HEK293 (cell line): ENCODE data around the gene PWWP2B.

ENCODE experiments used
- CTCF ChIP-seq: fragments of 450-650 bp; formaldehyde crosslinking; IDR thresholded peaks from 2 replicates; pipeline ENCODE4 v1.5.1; 2016; ENCODE audit warnings: missing biosample characterization, missing genetic modification characterization
- MEIS1 ChIP-seq: sonication (generic); formaldehyde crosslinking; IDR thresholded peaks from 2 replicates; pipeline ENCODE4 v1.8.1; 2022; ENCODE audit warnings: missing genetic modification reagents, mild to moderate bottlenecking, borderline replicate concordance
- ZNF114 ChIP-seq: fragments of 450-650 bp; formaldehyde crosslinking; IDR thresholded peaks from 2 replicates; pipeline ENCODE4 v1.5.0; 2017; ENCODE audit warnings: missing biosample characterization, missing genetic modification characterization
- ZNF24 ChIP-seq: fragments of 450-650 bp; formaldehyde crosslinking; IDR thresholded peaks from 2 replicates; pipeline ENCODE4 v1.5.1; 2016; ENCODE audit warnings: missing biosample characterization, missing genetic modification characterization
- ZNF621 ChIP-seq: fragments of 450-650 bp; formaldehyde crosslinking; IDR thresholded peaks from 2 replicates; pipeline ENCODE4 v1.5.1; 2017; ENCODE audit warnings: missing biosample characterization, missing genetic modification characterization
- ZNF629 ChIP-seq: fragments of 450-650 bp; formaldehyde crosslinking; IDR thresholded peaks from 2 replicates; pipeline ENCODE4 v1.5.1; 2017; ENCODE audit warnings: missing biosample characterization, missing genetic modification characterization
- ZNF768 ChIP-seq: fragments of 450-650 bp; formaldehyde crosslinking; IDR thresholded peaks from 2 replicates; pipeline ENCODE4 v1.5.1; 2018; ENCODE audit warnings: missing biosample characterization, mild to moderate bottlenecking, missing genetic modification characterization
- ZSCAN16 ChIP-seq: fragments of 450-650 bp; formaldehyde crosslinking; IDR thresholded peaks from 2 replicates; pipeline ENCODE4 v1.5.1; 2016; ENCODE audit warnings: missing biosample characterization, missing genetic modification characterization

GRCh38 chr10:132464256-132465192, 67.5 kb downstream of the PWWP2B start:
- TF ChIP-seq ZNF24 (tag by site-specific recombination) = no peak
- no peak for TF ChIP-seq MEIS1 (CRISPR knock-in tag)
- TF ChIP-seq CTCF (tag by site-specific recombination) = no peak
- TF ChIP-seq ZNF768 (tag by site-specific recombination) = no peak
- TF ChIP-seq ZNF621 (tag by site-specific recombination) = no peak
- TF ChIP-seq ZNF114 = no peak
- TF ChIP-seq ZSCAN16 (tag by site-specific recombination) = no peak
- TF ChIP-seq ZNF629 = no peak
